ENCODE results near the gene RAB20. TPM values are rescaled to one million over a fixed set of nuclear protein-coding genes. Genes with fewer than 3 reads are reported as not detected.

The RAB20 gene
- total and polyA plus RNA-seq, 4 donors = 9.8 to 36.9 (median 25.2) TPM

DNA sequence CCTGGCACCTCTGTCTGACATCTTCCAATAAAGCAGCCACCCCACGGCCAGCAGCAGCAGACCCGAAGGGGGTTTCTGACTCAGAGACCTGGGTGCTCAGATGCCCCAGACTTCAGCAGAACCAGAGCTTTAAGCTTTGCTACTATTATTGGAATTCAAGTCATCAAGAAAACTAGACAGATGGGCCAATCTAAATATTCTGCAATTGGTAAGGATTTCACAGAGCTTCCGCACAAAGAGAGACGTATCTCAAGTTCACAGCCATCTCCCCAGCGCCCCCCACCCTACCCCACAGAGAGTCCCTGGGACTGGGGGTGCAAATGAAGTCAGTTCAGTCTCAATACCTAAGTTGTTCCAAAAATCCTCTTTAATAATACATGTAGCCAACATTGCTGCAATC, 38.8 kb downstream of the RAB20 start:
- peaks cover 30 to 76% (median 68%) of the 10 kb centered on the region in 4 donors for H3K4me1 ChIP-seq (ENCODE audit: control insufficient read depth in 4 of 4, insufficient read depth in 4 of 4, low read length in 3 of 4)
- H3K27ac ChIP-seq (ENCODE audit: low read depth in 1 of 2, low read length in 2 of 2) = peak overlapping the region in 1 of 2 donors; percentile 78
- no peaks in the 10 kb centered on the region for H3K9me3 ChIP-seq (ENCODE audit: control insufficient read depth in 4 of 4, low read length in 3 of 4)
- no peak overlapping the region for H3K9ac ChIP-seq (ENCODE audit: low read depth in 1 of 2, low read length in 2 of 2)
- no peaks in the 10 kb centered on the region for H3K27me3 ChIP-seq (ENCODE audit: control insufficient read depth in 4 of 4, insufficient read depth in 4 of 4, low read length in 3 of 4)
- TF ChIP-seq JUND (IDR thresholded peaks at IDR 0.05) = no peak
- TF ChIP-seq TAF1 (conservative IDR thresholded peaks at IDR 0.05) = no peak
- TF ChIP-seq, protein P1, sequence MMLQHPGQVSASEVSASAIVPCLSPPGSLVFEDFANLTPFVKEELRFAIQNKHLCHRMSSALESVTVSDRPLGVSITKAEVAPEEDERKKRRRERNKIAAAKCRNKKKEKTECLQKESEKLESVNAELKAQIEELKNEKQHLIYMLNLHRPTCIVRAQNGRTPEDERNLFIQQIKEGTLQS (IDR thresholded peaks at IDR 0.05) = no peak
- no peak for TF ChIP-seq GABPA (IDR thresholded peaks at IDR 0.05 in 1 of 2, conservative IDR thresholded peaks at IDR 0.05 in 1 of 2)
- TF ChIP-seq HNF4G (IDR thresholded peaks at IDR 0.05) = no peak
- TF ChIP-seq RAD21 (IDR thresholded peaks at IDR 0.05) = no peak
- no peak for TF ChIP-seq YY1 (IDR thresholded peaks at IDR 0.05)
- TF ChIP-seq EGR1 (IDR thresholded peaks at IDR 0.05; ENCODE audit: low read depth in 2 of 2) = no peak
- TF ChIP-seq SP1 (IDR thresholded peaks at IDR 0.05) = no peak
- TF ChIP-seq, protein P2, sequence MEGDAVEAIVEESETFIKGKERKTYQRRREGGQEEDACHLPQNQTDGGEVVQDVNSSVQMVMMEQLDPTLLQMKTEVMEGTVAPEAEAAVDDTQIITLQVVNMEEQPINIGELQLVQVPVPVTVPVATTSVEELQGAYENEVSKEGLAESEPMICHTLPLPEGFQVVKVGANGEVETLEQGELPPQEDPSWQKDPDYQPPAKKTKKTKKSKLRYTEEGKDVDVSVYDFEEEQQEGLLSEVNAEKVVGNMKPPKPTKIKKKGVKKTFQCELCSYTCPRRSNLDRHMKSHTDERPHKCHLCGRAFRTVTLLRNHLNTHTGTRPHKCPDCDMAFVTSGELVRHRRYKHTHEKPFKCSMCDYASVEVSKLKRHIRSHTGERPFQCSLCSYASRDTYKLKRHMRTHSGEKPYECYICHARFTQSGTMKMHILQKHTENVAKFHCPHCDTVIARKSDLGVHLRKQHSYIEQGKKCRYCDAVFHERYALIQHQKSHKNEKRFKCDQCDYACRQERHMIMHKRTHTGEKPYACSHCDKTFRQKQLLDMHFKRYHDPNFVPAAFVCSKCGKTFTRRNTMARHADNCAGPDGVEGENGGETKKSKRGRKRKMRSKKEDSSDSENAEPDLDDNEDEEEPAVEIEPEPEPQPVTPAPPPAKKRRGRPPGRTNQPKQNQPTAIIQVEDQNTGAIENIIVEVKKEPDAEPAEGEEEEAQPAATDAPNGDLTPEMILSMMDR (IDR thresholded peaks at IDR 0.05; ENCODE audit: low read depth, low read length, missing input control) = no peak
- TF ChIP-seq RXRA (IDR thresholded peaks at IDR 0.05) = no peak
- TF ChIP-seq FOXA1 (IDR thresholded peaks at IDR 0.05) = no peak
- WGBS = 91% methylated on average over 5 of the region's 5 CpGs
- H3K36me3 ChIP-seq (ENCODE audit: control insufficient read depth in 4 of 4, insufficient read depth in 3 of 4, low read depth in 1 of 4, low read length in 3 of 4) = peaks cover 0 to 7% (median 0%) of the 10 kb centered on the region in 4 donors
- no peak for DNase-seq (ENCODE audit: low spot score)
- no peak overlapping the region for H3K4me3 ChIP-seq (ENCODE audit: low read depth in 1 of 3, low read length in 3 of 3)

GRCh38 chr13:110521946-110522345, 39.6 kb downstream of the RAB20 start:
- Histone ChIP-seq H3K9ac (ENCODE audit: low read depth in 1 of 2, low read length in 2 of 2) (peak overlapping the region in 1 of 2 donors; percentile 32), H3K4me3 (ENCODE audit: low read depth in 1 of 3, low read length in 3 of 3) (no peak overlapping the region), H3K4me1 (ENCODE audit: control insufficient read depth in 4 of 4, insufficient read depth in 4 of 4, low read length in 3 of 4) (peaks cover 27 to 68% (median 62%) of the 10 kb centered on the region in 4 donors), H3K9me3 (ENCODE audit: control insufficient read depth in 4 of 4, low read length in 3 of 4) (no peaks in the 10 kb centered on the region), H3K36me3 (ENCODE audit: control insufficient read depth in 4 of 4, insufficient read depth in 3 of 4, low read depth in 1 of 4, low read length in 3 of 4) (peaks cover 0 to 7% (median 0%) of the 10 kb centered on the region in 4 donors), H3K27me3 (ENCODE audit: control insufficient read depth in 4 of 4, insufficient read depth in 4 of 4, low read length in 3 of 4) (no peaks in the 10 kb centered on the region), H3K27ac (ENCODE audit: low read depth in 1 of 2, low read length in 2 of 2) (peak overlapping the region; percentile 78)
- 52% methylated on average over 7 of the region's 7 CpGs for WGBS
- DNase-seq (ENCODE audit: low spot score) = no peak
- no peak for TF ChIP-seq SP1 (IDR thresholded peaks at IDR 0.05)
- TF ChIP-seq RXRA (IDR thresholded peaks at IDR 0.05) = peak in 1 of 2 donors; percentile 55
- no peak for TF ChIP-seq HNF4G (IDR thresholded peaks at IDR 0.05)
- TF ChIP-seq HNF4A (conservative IDR thresholded peaks at IDR 0.05) = peak in 1 of 2 donors; percentile 41
- peak; percentile 19 for TF ChIP-seq ZBTB33 (IDR thresholded peaks at IDR 0.05)
- TF ChIP-seq YY1 (IDR thresholded peaks at IDR 0.05) = no peak

- H3K9ac ChIP-seq (ENCODE audit: low read depth in 1 of 2, low read length in 2 of 2) = peak overlapping the region in 1 of 2 donors; percentile 32
- H3K27ac ChIP-seq (ENCODE audit: low read depth in 1 of 2, low read length in 2 of 2) = peak overlapping the region; percentile 78
- peaks cover 0 to 7% (median 0%) of the 10 kb centered on the region in 4 donors for H3K36me3 ChIP-seq (ENCODE audit: control insufficient read depth in 4 of 4, insufficient read depth in 3 of 4, low read depth in 1 of 4, low read length in 3 of 4)
- H3K4me3 ChIP-seq (ENCODE audit: low read depth in 1 of 3, low read length in 3 of 3) = no peak overlapping the region
- peaks cover 25 to 61% (median 55%) of the 10 kb centered on the region in 4 donors for H3K4me1 ChIP-seq (ENCODE audit: control insufficient read depth in 4 of 4, insufficient read depth in 4 of 4, low read length in 3 of 4)
- WGBS = 51% methylated on average over 10 of the region's 10 CpGs
- no peaks in the 10 kb centered on the region for H3K27me3 ChIP-seq (ENCODE audit: control insufficient read depth in 4 of 4, insufficient read depth in 4 of 4, low read length in 3 of 4)
- DNase-seq (ENCODE audit: low spot score) = no peak
- H3K9me3 ChIP-seq (ENCODE audit: control insufficient read depth in 4 of 4, low read length in 3 of 4) = no peaks in the 10 kb centered on the region
- no peak for TF ChIP-seq EGR1 (IDR thresholded peaks at IDR 0.05; ENCODE audit: low read depth in 2 of 2)
- TF ChIP-seq, protein P2 (IDR thresholded peaks at IDR 0.05; ENCODE audit: low read depth, low read length, missing input control) = no peak
- TF ChIP-seq RXRA (IDR thresholded peaks at IDR 0.05) = no peak
- no peak for TF ChIP-seq MAX (IDR thresholded peaks at IDR 0.05)
- TF ChIP-seq YY1 (IDR thresholded peaks at IDR 0.05) = no peak
- no peak for TF ChIP-seq FOXA1 (IDR thresholded peaks at IDR 0.05)
- TF ChIP-seq ZBTB33 (IDR thresholded peaks at IDR 0.05) = no peak
Measured at GRCh38 chr13:110521296-110521680, 40.2 kb downstream of the RAB20 start.

All from liver (tissue), 9 donors.